IMR-90 (cell line): Measurements from ENCODE around the gene GPR107. TPM values are rescaled to one million over a fixed set of nuclear protein-coding genes. Genes with fewer than 3 reads are reported as not detected.

Experiments
- ATAC-seq: fragments of 200-7000 bp; cut with Tn5 transposase; 2 replicates; pipeline ENCODE4 v1.9.1; 2020; ENCODE audit warnings: low read depth, mild to moderate bottlenecking, moderate library complexity
- BruUV-seq: library from RNA; stranded (reverse); fragments of 400-500 nt; replicated peaks from 2 replicates; lab custom pipeline; 2021; lab: Mats Ljungman, UMichigan
- CTCF ChIA-PET: fragments of 300-600 bp; formaldehyde crosslinking; extraction: SDS; loops from one replicate; lab custom pipeline; 2021; ENCODE audit warnings: antibody characterized with exemption; lab: Yijun Ruan, JAX
- POLR2A ChIA-PET: fragments of 300-600 bp; sonication (Branson Sonifier 250); formaldehyde crosslinking; loops from one replicate; lab custom pipeline; 2022; ENCODE audit warnings: antibody characterized with exemption; ENCODE audit not compliant: unreplicated experiment; lab: Charles Lee
- DNase-seq: peaks from one replicate; pipeline ENCODE4 v3.0.0; 2013
- H2AFZ ChIP-seq: replicated peaks from 2 replicates; pipeline ENCODE3; 2013; ENCODE audit warnings: low read length, mild to moderate bottlenecking; ENCODE audit not compliant: poor library complexity
- H2AK5ac ChIP-seq: 2 replicates; pipeline ENCODE4 v1.6.1; 2013; ENCODE audit warnings: low read depth, low read length, inconsistent platforms
- H2AK9ac ChIP-seq: replicated peaks from 2 replicates; pipeline ENCODE3; 2013; ENCODE audit warnings: mild to moderate bottlenecking, low read depth, low read length, moderate library complexity; ENCODE audit not compliant: poor library complexity
- H2BK120ac ChIP-seq: 2 replicates; pipeline ENCODE4 v1.6.1; 2013; ENCODE audit warnings: low read depth, low read length, inconsistent platforms
- H2BK15ac ChIP-seq: 3 replicates; pipeline ENCODE4 v1.6.1; 2013; ENCODE audit warnings: low read depth, low read length, inconsistent platforms
- H2BK20ac ChIP-seq: 2 replicates; pipeline ENCODE4 v1.6.1; 2013; ENCODE audit warnings: low read depth, mild to moderate bottlenecking, inconsistent platforms, low read length, moderate library complexity
- H2BK5ac ChIP-seq: 2 replicates; pipeline ENCODE4 v1.6.1; 2013; ENCODE audit warnings: mild to moderate bottlenecking, low read depth, low read length, inconsistent platforms; ENCODE audit not compliant: poor library complexity, severe bottlenecking
- H3K14ac ChIP-seq: replicated peaks from 2 replicates; pipeline ENCODE4 v1.6.1; 2013; ENCODE audit warnings: low read depth, low read length, inconsistent platforms
- H3K18ac ChIP-seq: 2 replicates; pipeline ENCODE4 v1.6.1; 2013; ENCODE audit warnings: low read depth, low read length, control low read depth
- H3K23ac ChIP-seq: 2 replicates; pipeline ENCODE4 v1.6.1; 2013; ENCODE audit warnings: low read depth, low read length, inconsistent platforms
- H3K27ac ChIP-seq: 2 replicates; pipeline ENCODE4 v1.5.1; 2013; ENCODE audit warnings: mild to moderate bottlenecking, control low read depth, low read length; ENCODE audit not compliant: insufficient read depth
- H3K27me3 ChIP-seq: 2 replicates; pipeline ENCODE4 v1.6.1; 2013; ENCODE audit warnings: low read length; ENCODE audit not compliant: control insufficient read depth, insufficient read depth
- H3K36me3 ChIP-seq: 2 replicates; pipeline ENCODE4 v1.6.1; 2013; ENCODE audit warnings: low read length, mixed read lengths; ENCODE audit not compliant: control insufficient read depth, insufficient read depth
- H3K4ac ChIP-seq: 2 replicates; pipeline ENCODE4 v1.6.1; 2013; ENCODE audit warnings: low read depth, low read length, inconsistent platforms
- H3K4me1 ChIP-seq: 2 replicates; pipeline ENCODE4 v1.6.1; 2013; ENCODE audit warnings: low read length, mixed read lengths; ENCODE audit not compliant: control insufficient read depth, insufficient read depth
- H3K4me2 ChIP-seq: 2 replicates; pipeline ENCODE4 v1.6.1; 2013; ENCODE audit warnings: low read depth, mild to moderate bottlenecking, control low read depth, low read length, moderate library complexity
- H3K4me3 ChIP-seq: 2 replicates; pipeline ENCODE4 v1.5.1; 2013; ENCODE audit warnings: low read depth, mild to moderate bottlenecking, control low read depth, low read length, moderate library complexity; ENCODE audit not compliant: insufficient read depth
- H3K56ac ChIP-seq: 2 replicates; pipeline ENCODE4 v1.6.1; 2013; ENCODE audit warnings: low read length, inconsistent platforms; ENCODE audit not compliant: insufficient read depth; ENCODE audit errors: extremely low read depth
- H3K79me1 ChIP-seq, 2 experiments: 2 replicates each; pipeline ENCODE4 v1.6.1; 2013; ENCODE audit warnings: low read length in 2 of 2, inconsistent platforms in 1 of 2, low read depth in 1 of 2
- H3K9ac ChIP-seq: 2 replicates; pipeline ENCODE4 v1.6.1; 2013; ENCODE audit warnings: low read depth, low read length, control low read depth
- H3K9me1 ChIP-seq: 2 replicates; pipeline ENCODE4 v1.6.1; 2013; ENCODE audit warnings: low read length, inconsistent platforms; ENCODE audit not compliant: insufficient read depth
- H3K9me3 ChIP-seq: 2 replicates; pipeline ENCODE4 v1.6.1; 2013; ENCODE audit warnings: low read length; ENCODE audit not compliant: control insufficient read depth, insufficient read depth
- H4K20me1 ChIP-seq: 2 replicates; pipeline ENCODE4 v1.6.1; 2013; ENCODE audit warnings: low read length, inconsistent platforms; ENCODE audit not compliant: insufficient read depth
- H4K5ac ChIP-seq: 2 replicates; pipeline ENCODE4 v1.6.1; 2013; ENCODE audit warnings: mild to moderate bottlenecking, low read depth, low read length, control low read depth
- H4K8ac ChIP-seq, 2 experiments: 2 replicates each; pipeline ENCODE4 v1.6.1; 2013; ENCODE audit warnings: low read depth in 2 of 2, low read length in 2 of 2, control low read depth in 1 of 2, inconsistent platforms in 1 of 2
- H4K91ac ChIP-seq: 2 replicates; pipeline ENCODE4 v1.6.1; 2013; ENCODE audit warnings: low read depth, low read length, inconsistent platforms; ENCODE audit not compliant: insufficient read depth
- BHLHE40 ChIP-seq: fragments of 150-350 bp; IDR thresholded peaks from 2 replicates; pipeline ENCODE4 v1.6.1; 2016; ENCODE audit warnings: mild to moderate bottlenecking, low read depth, low read length
- CHD1 ChIP-seq: IDR thresholded peaks from 2 replicates; pipeline ENCODE4 v1.6.1; 2012; ENCODE audit warnings: low read depth, low read length, improper control_type of control experiment
- MXI1 ChIP-seq: IDR thresholded peaks from 2 replicates; pipeline ENCODE4 v1.6.1; 2012; ENCODE audit warnings: low read depth, mild to moderate bottlenecking, low read length, moderate library complexity, borderline replicate concordance
- NFE2L2 ChIP-seq: fragments of 150-350 bp; IDR thresholded peaks from 2 replicates; pipeline ENCODE4 v1.6.1; 2016; ENCODE audit warnings: low read depth, mild to moderate bottlenecking, low read length
- RCOR1 ChIP-seq: IDR thresholded peaks from 2 replicates; pipeline ENCODE4 v1.6.1; 2012; ENCODE audit warnings: mild to moderate bottlenecking, low read length, improper control_type of control experiment; ENCODE audit not compliant: insufficient replicate concordance
- WGBS, 2 experiments: methylation state at CpG; one replicate each; pipeline versions ENCODE4 v1.1.5 to v1.1.7; 2013; ENCODE audit warnings: missing lambda C conversion rate in 2 of 2; ENCODE audit not compliant: insufficient read length in 1 of 2; ENCODE audit errors: extremely low coverage in 2 of 2; 5-methylcytosine and 5-hydroxymethylcytosine counted together
- dilution Hi-C: fragments of 300-500 bp; cut with HindIII; formaldehyde crosslinking; loops from one replicate; pipeline ENCODE4 v1.14.3; 2018; ENCODE audit warnings: low sequenced_read_pairs; ENCODE audit not compliant: unreplicated experiment
- in situ Hi-C: fragments of 300-500 bp; cut with MboI; formaldehyde crosslinking; loops from 3 replicates; pipeline ENCODE4 v1.14.3; 2019; ENCODE audit warnings: low sequenced_read_pairs, inconsistent platforms, mixed read lengths
- intact Hi-C: fragments of 100-400 bp; cut with micrococcal nuclease; formaldehyde crosslinking; loops from 2 replicates; pipeline ENCODE4 v1.10.0; 2022
- polyA plus RNA-seq, 3 experiments: library from polyadenylated mRNA; depleted of rRNA; stranded (reverse); fragments of >200 nt; gene quantifications; 2 replicates each; pipeline ENCODE4 v1.2.3, GENCODE V29; 2012; ENCODE audit warnings: low replicate concordance in 1 of 3
- total RNA-seq: library from RNA; depleted of rRNA; stranded (reverse); fragments of >200 nt; gene quantifications from 2 replicates; pipeline ENCODE4 v1.2.3, GENCODE V29; 2012
- TF ChIP-seq, protein P1 (sequence below): conservative IDR thresholded peaks from 2 replicates; pipeline ENCODE4 v1.5.1; 2012; ENCODE audit warnings: mild to moderate bottlenecking, low read depth, low read length, improper control_type of control experiment

Gene GPR107
- total and polyA plus RNA-seq, 2 of the 4 experiments (the other 2 are of a cell fraction): 16.7 to 21.6 TPM

DNA sequence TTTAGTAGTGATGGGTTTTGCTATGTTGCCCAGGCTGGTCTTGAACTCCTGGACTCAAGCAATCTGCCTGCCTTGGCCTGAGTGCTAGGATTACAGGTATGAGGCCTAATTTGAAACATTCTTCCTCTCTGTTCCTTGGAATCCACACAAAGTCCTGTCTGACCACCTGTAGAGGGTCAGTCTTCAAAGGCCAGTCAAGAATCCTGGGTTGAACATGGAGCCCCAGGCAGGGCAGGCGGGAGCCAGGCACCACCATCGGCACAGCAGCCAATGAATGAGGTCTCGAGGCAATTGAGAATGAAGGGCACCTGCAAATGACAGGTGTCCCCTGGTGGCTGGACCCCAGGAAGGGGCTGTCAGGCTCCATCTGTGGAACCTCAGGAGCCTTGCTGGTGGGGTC lies 101.1 kb downstream of the GPR107 start:
- WGBS, 2 experiments: no CpG with 5 or more reads among the region's 3 CpGs

More for the DNA sequence above, 101.1 kb downstream of the GPR107 start:
- ATAC-seq (no peak), DNase-seq (no peak)
- Histone ChIP-seq H3K23ac (no peak overlapping the region), H3K4me3 (no peak overlapping the region), H3K56ac (no peak overlapping the region), H3K18ac (no peak overlapping the region), H4K91ac (no peak overlapping the region), H3K4me2 (no peak overlapping the region), H2BK15ac (no peak overlapping the region), H2BK20ac (no peak overlapping the region), H2AK9ac (no peak overlapping the region), H3K9me3 (no peaks in the 10 kb centered on the region), H2AFZ (no peak overlapping the region), H3K27ac (no peak overlapping the region), H2AK5ac (no peak overlapping the region), H3K4ac (no peak overlapping the region), H3K14ac (no peak overlapping the region), H4K20me1 (no peaks in the 10 kb centered on the region), H3K36me3 (no peaks in the 10 kb centered on the region), H2BK120ac (no peak overlapping the region), H2BK5ac (no peak overlapping the region), H4K8ac (no peak overlapping the region), H3K9ac (no peak overlapping the region), H3K27me3 (no peaks in the 10 kb centered on the region; the same call in 1 of the 2 replicates), H3K79me1 (no peaks in the 10 kb centered on the region), H3K9me1 (0 out of 2 replicates have a peak, but pooled peaks cover 5% of the 10 kb centered on the region), H3K4me1 (peaks cover 5% of the 10 kb centered on the region; the same call in 1 of the 2 replicates), H4K5ac (no peak overlapping the region)
- BruUV-seq: no TSS peak
- in situ Hi-C loops: no loop called here
- CTCF ChIA-PET: no interaction called here
- POLR2A ChIA-PET: no interaction called here
- TF ChIP-seq MXI1: no peak
- no peak for TF ChIP-seq RCOR1
- TF ChIP-seq NFE2L2: no peak
- no peak for TF ChIP-seq CHD1
- TF ChIP-seq, protein P1, sequence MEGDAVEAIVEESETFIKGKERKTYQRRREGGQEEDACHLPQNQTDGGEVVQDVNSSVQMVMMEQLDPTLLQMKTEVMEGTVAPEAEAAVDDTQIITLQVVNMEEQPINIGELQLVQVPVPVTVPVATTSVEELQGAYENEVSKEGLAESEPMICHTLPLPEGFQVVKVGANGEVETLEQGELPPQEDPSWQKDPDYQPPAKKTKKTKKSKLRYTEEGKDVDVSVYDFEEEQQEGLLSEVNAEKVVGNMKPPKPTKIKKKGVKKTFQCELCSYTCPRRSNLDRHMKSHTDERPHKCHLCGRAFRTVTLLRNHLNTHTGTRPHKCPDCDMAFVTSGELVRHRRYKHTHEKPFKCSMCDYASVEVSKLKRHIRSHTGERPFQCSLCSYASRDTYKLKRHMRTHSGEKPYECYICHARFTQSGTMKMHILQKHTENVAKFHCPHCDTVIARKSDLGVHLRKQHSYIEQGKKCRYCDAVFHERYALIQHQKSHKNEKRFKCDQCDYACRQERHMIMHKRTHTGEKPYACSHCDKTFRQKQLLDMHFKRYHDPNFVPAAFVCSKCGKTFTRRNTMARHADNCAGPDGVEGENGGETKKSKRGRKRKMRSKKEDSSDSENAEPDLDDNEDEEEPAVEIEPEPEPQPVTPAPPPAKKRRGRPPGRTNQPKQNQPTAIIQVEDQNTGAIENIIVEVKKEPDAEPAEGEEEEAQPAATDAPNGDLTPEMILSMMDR: no peak
- TF ChIP-seq BHLHE40: no peak
- dilution Hi-C loops: no loop called here
- intact Hi-C loops: no loop called here
